Glutamatergic neuron (in vitro differentiated cells): ENCODE data around the gene UNC13C. TPM values are rescaled to one million over a fixed set of nuclear protein-coding genes. Genes with fewer than 3 reads are reported as not detected.

Source experiments
- DNase-seq: peaks from one replicate; pipeline ENCODE4 v3.0.0; 2022
- H3K27ac Mint-ChIP-seq: one replicate; pipeline ENCODE4 v1.8.0; 2020; ENCODE audit warnings: mild to moderate bottlenecking, mixed read lengths, inconsistent platforms; ENCODE audit not compliant: unreplicated experiment
- H3K27me3 Mint-ChIP-seq: one replicate; pipeline ENCODE4 v1.8.0; 2020; ENCODE audit warnings: mild to moderate bottlenecking, moderate library complexity, mixed read lengths, inconsistent platforms; ENCODE audit not compliant: unreplicated experiment
- H3K36me3 Mint-ChIP-seq: one replicate; pipeline ENCODE4 v1.8.0; 2020; ENCODE audit warnings: mild to moderate bottlenecking, mixed read lengths, inconsistent platforms; ENCODE audit not compliant: unreplicated experiment
- H3K4me1 Mint-ChIP-seq: one replicate; pipeline ENCODE4 v1.8.0; 2020; ENCODE audit warnings: mild to moderate bottlenecking, low read depth, mixed read lengths, inconsistent platforms; ENCODE audit not compliant: unreplicated experiment
- H3K4me3 Mint-ChIP-seq: one replicate; pipeline ENCODE4 v1.8.0; 2020; ENCODE audit warnings: mild to moderate bottlenecking, mixed read lengths, inconsistent platforms; ENCODE audit not compliant: unreplicated experiment
- H3K9me3 Mint-ChIP-seq: one replicate; pipeline ENCODE4 v1.8.0; 2020; ENCODE audit warnings: mild to moderate bottlenecking, moderate library complexity, mixed read lengths, inconsistent platforms; ENCODE audit not compliant: unreplicated experiment
- CTCF ChIP-seq: fragments of 200-600 bp; sonication (generic); IDR thresholded peaks from one replicate; pipeline ENCODE4 v1.5.0; 2021; ENCODE audit not compliant: partially characterized antibody, unreplicated experiment
- total RNA-seq: library from RNA; stranded (reverse); fragmentation: NEBNext Ultra II Directional; extraction: Animal tissue kit (Norgen Biotek cat#: 25700); gene quantifications from one replicate; pipeline ENCODE4 v1.2.1, GENCODE V29; 2021; ENCODE audit not compliant: unreplicated experiment

The UNC13C gene
- total RNA-seq, 1 donor from 2014 or later, result 0.49 TPM

GRCh38 chr15:54208786-54209185 is 230.5 kb downstream of the UNC13C start:
- Mint-ChIP-seq H3K4me3 (no peak overlapping the region), H3K27me3 (no peaks in the 10 kb centered on the region), H3K27ac (no peak overlapping the region), H3K36me3 (no peaks in the 10 kb centered on the region), H3K4me1 (no peaks in the 10 kb centered on the region), H3K9me3 (no peaks in the 10 kb centered on the region)
- TF ChIP-seq CTCF, result no peak
- no peak for DNase-seq

- Mint-ChIP-seq H3K9me3 (no peaks in the 10 kb centered on the region), H3K27me3 (no peaks in the 10 kb centered on the region), H3K4me3 (no peak overlapping the region), H3K4me1 (no peaks in the 10 kb centered on the region), H3K36me3 (no peaks in the 10 kb centered on the region), H3K27ac (no peak overlapping the region)
- DNase-seq, result no peak
- no peak for TF ChIP-seq CTCF
These were observed 234.4 kb downstream of the UNC13C start for GRCh38 chr15:54212635-54213034.

DNA sequence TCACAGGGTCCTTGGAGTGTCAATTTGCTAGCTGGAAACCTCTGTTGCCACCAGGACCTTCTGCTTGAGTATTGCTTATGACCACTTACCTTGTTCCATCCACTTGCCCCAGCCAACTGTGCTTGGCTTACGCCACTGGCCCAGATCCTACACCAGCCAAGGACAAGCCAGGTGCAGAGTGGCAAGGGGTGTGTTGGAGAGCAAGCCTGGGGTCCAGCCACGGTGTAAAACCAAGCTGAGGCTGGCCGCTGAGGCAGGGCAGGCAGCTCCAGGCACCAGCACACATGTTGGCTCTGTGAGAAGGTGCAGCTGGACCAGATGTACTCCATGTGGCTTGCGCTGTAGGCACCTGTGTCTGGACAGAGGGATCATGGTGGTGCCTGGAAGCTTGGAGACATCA is 248.2 kb downstream of the UNC13C start:
- Mint-ChIP-seq H3K4me1 (no peaks in the 10 kb centered on the region), H3K9me3 (no peaks in the 10 kb centered on the region), H3K27me3 (no peaks in the 10 kb centered on the region), H3K27ac (no peak overlapping the region), H3K4me3 (no peak overlapping the region), H3K36me3 (no peaks in the 10 kb centered on the region)
- no peak for DNase-seq
- no peak for TF ChIP-seq CTCF

DNA sequence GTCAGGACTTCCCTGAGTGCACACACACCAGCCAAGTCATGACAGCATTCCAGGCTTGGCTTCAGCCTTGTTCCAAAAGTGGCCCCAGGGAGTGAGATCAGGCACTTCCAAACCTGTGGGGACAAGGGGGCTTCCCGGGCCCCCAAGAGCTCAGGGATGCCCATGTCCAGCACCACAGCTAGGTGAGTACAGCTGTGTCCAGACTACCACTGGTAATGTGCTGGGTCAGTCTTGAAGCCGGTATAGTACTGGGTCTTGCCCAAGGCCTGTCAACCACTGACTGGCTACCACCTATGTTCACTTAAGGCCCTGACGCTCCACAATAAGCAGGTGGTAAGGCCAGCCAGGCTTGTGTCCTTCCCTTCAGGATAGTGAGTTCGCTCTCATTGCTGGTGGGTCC is 249.3 kb downstream of the UNC13C start:
- Mint-ChIP-seq H3K36me3 (no peaks in the 10 kb centered on the region), H3K4me1 (no peaks in the 10 kb centered on the region), H3K9me3 (no peaks in the 10 kb centered on the region), H3K4me3 (no peak overlapping the region), H3K27me3 (no peaks in the 10 kb centered on the region), H3K27ac (no peak overlapping the region)
- no peak for DNase-seq
- no peak for TF ChIP-seq CTCF

DNA sequence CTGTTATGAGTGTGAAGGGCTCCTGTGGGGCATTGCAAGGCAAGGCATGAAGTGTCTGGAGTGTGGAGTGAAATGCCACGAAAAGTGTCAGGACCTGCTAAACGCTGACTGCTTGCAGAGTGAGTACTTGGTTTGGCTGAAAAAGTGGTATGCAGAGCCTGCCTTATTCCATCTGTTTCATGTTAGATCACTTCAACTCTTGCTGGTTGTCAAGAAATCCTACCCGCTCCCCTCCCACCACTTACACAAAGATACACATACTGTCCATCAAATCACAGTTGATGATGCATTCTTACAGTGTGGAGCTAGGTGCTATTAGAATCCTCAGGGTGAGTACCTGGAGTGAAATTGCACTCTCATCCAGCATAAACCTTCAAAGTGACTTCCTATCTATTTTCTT is 272.1 kb downstream of the UNC13C start:
- no peak for DNase-seq
- no peaks in the 10 kb centered on the region for H3K27me3 Mint-ChIP-seq
- no peaks in the 10 kb centered on the region for H3K9me3 Mint-ChIP-seq
- no peaks in the 10 kb centered on the region for H3K4me1 Mint-ChIP-seq
- H3K27ac Mint-ChIP-seq, result no peak overlapping the region
- no peak overlapping the region for H3K4me3 Mint-ChIP-seq
- TF ChIP-seq CTCF, result no peak
- no peaks in the 10 kb centered on the region for H3K36me3 Mint-ChIP-seq
